ENCODE data around the gene COL12A1.

COL12A1 gene

GRCh38 chr6:75142721-75143120 lies 63.1 kb downstream of the COL12A1 start:
- DNase-seq (ENCODE audit: low read depth), result no peak

DNA sequence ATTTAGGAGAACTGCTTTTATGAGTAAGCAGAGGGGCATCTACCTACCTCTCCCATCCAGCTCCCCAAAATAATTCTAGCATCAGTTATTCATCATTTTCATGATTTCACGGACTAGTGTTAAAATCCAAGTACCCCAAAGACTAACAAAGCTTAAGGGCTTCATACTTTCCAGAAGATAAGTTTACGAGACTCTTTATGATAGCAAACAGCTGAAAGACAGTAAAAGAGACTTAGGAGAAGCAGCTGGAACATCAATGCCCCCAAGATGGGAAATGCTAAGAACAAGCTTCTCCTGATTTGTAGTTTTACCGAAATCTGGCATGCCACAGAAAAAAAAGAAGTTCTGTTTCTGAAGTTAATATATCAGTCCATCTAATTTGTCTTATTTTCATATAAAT lies 70.0 kb downstream of the COL12A1 start:
- DNase-seq (ENCODE audit: low read depth), result no peak

DNA sequence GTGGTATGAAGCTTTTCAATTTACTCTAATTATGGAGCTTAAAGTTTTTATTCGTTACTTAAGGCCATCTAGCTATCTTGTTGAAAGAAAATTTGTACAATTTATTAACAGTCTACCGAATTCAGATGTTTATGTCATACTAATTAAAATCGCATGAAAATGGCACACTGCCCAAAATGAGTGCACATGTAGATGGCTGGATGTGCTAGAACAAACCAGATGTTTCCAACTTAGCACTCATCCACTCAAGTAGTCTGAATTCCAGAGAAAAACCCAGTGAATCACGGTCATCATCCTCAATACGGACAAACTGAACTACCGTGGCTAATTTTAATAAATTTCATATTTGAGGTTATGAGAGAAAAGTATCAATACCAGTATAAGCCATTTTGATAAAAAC lies 70.4 kb downstream of the COL12A1 start:
- no peak for DNase-seq (ENCODE audit: low read depth)

GRCh38 chr6:75130784-75131183 lies 75.1 kb downstream of the COL12A1 start:
- DNase-seq (ENCODE audit: low read depth), result no peak

- no peak for DNase-seq (ENCODE audit: low read depth)
Measured at GRCh38 chr6:75128878-75129570, 76.8 kb downstream of the COL12A1 start.

DNA sequence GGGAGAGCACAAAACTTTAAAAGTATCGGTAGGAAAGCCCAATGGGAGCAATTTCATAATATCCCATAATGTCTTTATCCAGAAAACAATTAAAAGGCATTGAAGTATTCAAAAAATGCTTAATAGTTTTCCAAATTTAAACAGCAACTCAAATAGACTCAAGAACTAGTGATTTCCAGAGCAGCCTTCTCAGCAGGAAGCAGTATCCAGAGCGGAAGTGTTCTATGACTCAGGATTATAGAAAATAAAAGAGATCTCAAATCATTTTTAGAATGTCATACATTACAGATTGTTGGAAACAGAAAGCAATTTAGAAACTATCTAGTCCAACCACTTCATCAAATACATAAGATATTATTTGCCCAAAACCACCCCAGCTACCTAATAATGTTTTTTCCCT lies 79.3 kb downstream of the COL12A1 start:
- no peak for DNase-seq (ENCODE audit: low read depth)

GRCh38 chr6:75124983-75125382 lies 80.9 kb downstream of the COL12A1 start:
- DNase-seq (ENCODE audit: low read depth), result no peak

DNA sequence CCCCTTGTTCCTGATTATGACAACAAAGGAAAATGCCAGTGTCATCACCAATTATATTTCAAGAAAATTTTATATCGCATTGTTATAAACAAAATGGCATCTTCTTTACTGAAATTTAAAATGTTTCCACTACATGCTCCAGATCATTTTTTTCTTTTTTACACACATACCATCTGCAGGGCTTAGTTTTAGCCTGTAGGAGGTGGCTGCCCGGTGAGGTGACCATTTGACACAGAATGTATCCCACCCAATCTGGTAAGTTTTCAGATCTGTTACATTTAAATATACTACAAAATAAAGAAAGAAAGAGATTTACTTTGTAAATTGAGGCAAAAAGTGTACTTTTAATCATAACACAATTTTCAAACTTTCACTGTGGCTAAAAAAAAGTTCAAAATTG lies 81.8 kb downstream of the COL12A1 start:
- DNase-seq (ENCODE audit: low read depth), result no peak

DNA sequence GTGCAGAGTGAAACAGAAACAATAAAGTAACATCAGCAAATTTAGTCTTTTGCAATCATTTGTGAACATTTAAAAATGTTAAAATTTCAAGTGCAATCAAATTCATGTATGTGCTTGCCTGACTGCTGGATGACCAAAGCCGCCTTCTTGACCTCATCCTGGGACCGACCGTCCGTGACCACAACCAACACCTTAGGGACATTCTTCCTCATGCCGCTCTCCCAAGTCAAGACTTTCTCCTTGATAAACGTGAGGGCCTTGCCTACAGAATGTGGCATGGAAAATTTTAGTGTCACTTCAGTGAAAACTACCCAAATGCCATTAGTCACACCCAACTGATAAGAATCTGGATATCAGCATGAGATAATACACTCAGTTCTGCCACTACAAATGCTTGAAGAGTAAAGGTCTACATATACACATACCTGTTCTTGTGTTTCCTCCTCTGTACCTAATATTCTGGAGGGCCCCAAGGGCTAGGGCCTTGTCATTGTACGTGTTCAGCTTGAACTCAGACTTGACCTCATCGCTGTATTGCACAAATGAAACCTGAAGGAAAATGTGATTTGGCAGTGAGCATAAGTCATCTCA lies 86.8 kb downstream of the COL12A1 start:
- DNase-seq (ENCODE audit: low read depth), result no peak

- no peak for DNase-seq (ENCODE audit: low read depth)
Measured at GRCh38 chr6:75117701-75118100, 88.2 kb downstream of the COL12A1 start.

DNA sequence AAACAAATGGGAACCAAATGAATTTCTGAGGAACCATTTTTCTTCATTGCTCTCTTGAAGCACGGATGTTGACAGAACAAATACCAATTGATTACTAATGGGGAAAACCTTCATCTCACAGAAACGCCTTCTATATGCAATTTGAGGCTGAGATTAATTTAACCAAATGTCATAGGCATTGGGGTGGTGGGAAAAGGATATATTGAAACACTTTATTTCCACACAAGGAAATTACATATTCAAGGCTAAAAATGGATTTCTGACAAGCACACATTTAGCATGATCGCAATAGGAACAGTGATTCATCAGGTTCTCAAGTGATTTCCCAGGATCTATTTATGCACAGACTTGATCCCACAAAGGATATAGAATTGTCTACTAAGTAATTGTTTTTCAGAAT lies 88.9 kb downstream of the COL12A1 start:
- no peak for DNase-seq (ENCODE audit: low read depth)

GRCh38 chr6:75115481-75115880 lies 90.4 kb downstream of the COL12A1 start:
- DNase-seq (ENCODE audit: low read depth), result no peak

DNA sequence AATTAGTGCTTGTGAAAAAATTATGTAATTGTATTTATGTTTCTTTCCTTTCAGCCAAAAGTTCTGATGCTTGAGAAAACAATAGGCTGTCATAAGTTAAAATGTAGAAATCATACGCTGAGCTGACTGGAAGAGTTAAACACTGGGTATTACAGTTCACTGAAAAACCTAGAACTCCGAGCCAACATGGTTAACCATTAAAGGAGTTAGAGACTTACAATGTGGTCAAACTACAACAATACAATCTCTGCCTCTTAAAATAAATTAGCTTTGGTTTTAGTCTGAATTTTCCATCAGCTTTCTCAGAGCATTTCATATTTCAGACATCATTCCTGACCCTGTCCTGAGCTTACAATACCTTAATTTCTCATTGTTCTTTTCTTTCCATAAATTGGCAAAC lies 91.0 kb downstream of the COL12A1 start:
- DNase-seq (ENCODE audit: low read depth), result no peak

- no peak for DNase-seq (ENCODE audit: low read depth)
Measured at GRCh38 chr6:75114195-75114594, 91.7 kb downstream of the COL12A1 start.

DNA sequence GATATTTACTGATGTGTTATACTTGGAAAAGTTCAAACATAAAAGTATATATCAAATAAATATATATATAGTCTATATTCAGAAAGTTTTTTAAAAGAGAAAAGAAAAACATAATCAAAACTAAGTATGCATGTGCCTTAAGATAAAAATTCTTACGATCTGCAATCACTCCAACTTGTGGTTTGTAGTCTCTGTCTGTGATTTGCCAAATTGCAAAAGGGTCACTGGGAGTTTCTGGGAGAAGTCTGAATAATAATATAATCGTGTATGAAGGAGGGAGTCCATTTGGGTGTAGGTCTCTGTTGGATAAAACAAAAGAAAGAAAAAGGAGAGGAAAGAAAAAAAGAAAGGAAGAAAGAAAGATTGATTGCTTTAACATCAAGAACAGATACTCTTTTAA lies 92.4 kb downstream of the COL12A1 start:
- DNase-seq (ENCODE audit: low read depth), result no peak

- DNase-seq (ENCODE audit: low read depth), result no peak
Measured at GRCh38 chr6:75109765-75110164, 96.1 kb downstream of the COL12A1 start.

DNA sequence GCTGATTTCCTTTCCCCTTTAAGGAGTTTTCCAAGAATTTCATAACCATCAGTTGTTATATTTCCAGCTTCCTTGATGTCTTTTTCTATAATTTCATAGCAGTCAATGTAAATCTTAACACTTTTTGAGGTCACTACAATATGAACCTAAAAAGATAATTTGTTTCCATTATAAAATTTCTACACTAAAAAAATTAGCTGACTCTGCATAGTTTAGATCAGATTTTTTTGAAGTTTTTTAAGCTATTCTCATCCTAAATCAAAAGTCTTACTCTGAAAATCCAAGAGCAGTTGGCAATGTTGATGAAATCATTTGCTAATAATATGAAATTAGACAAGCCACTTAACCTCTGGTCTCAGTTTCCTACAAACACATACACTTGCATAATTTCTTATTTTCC lies 96.8 kb downstream of the COL12A1 start:
- DNase-seq (ENCODE audit: low read depth), result no peak

DNA sequence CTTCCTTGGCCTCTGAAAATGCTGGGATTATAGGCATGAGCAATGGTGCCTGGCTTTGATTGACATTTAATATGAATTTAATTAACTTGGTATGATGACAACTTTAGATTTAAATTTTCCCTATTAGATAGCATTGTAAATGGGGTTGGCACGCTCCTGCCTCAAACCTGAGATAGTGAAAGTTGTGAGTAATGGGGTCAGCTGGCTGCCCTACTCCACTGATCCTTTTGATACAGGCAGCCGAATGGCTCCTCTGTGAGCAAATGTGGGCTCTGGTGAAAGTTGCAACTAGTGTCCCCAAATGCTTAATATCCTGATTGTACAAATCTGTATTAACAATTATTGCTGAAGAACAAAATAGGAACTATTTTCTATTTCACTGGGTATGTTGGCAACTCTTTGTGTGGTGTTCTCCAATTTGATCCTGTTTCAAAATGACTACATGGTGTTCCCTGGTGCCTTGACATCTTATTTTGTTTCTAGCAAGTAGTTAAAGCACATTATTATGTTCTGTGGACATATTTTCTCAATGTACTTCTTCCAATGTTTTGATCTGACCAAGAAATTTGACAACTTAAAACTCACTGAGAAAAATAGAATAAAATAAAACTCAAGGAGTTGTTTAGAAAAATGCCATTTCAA lies 97.4 kb downstream of the COL12A1 start:
- DNase-seq (ENCODE audit: low read depth), result no peak

GRCh38 chr6:75107913-75108312 lies 97.9 kb downstream of the COL12A1 start:
- DNase-seq (ENCODE audit: low read depth), result no peak

DNA sequence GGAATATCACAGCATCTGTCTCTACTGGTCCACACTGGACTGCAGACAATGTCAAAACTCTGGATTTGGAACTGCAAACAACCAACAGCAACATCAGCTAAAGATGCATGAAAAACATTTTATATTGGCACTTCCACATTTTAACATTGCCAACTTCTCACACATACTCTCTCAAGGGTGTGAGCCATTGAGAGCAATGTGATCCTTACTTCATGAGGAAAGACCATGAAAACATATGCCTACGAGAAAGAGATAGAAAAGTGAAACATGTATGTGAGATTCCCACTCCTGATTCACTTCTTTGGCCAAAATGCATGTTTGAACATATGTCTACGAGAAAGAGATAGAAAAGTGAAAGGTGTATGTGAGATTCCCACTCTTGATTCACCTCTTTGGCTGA lies 99.4 kb downstream of the COL12A1 start:
- DNase-seq (ENCODE audit: low read depth), result no peak

- DNase-seq (ENCODE audit: low read depth), result no peak
Measured at GRCh38 chr6:75103431-75103830, 102.4 kb downstream of the COL12A1 start.

GRCh38 chr6:75102301-75102700 lies 103.6 kb downstream of the COL12A1 start:
- DNase-seq (ENCODE audit: low read depth), result no peak

DNA sequence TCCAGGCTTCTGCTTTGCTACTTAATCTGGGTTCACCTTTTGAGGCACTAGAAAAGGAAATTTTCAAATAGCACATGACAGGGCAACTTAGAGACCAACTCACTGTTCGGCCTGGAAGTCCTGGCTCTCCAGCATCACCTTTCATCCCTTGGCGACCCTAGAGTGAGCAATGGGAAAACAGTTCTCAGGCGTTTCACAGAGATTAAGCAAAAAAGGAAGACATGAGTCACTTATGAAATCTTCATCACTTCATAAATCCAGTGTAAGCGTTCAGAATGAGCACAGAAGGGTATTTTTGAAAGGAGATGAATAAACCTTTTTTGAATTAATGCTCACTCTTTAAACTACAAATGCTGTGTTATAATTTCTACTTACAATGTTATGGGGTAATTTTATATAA lies 104.0 kb downstream of the COL12A1 start:
- DNase-seq (ENCODE audit: low read depth), result no peak

GRCh38 chr6:75098709-75099108 lies 107.1 kb downstream of the COL12A1 start:
- DNase-seq (ENCODE audit: low read depth), result no peak
